Smooth muscle cell (in vitro differentiated cells): ENCODE measurements around the gene SNAP25. TPM values are rescaled to one million over a fixed set of nuclear protein-coding genes. Genes with fewer than 3 reads are reported as not detected.

ENCODE experiments used
- DNase-seq: peaks from one replicate; lab custom pipeline; 2025; ENCODE audit not compliant: unreplicated experiment; lab: John Stamatoyannopoulos, UW
- H2AFZ ChIP-seq: fragments of 200-600 bp; sonication (generic); 2 replicates; pipeline ENCODE4 v1.6.0; 2016; ENCODE audit warnings: antibody characterized with exemption, low read depth, mild to moderate bottlenecking
- H3F3A ChIP-seq: fragments of 200-600 bp; sonication (generic); 2 replicates; pipeline ENCODE4 v1.6.0; 2017; ENCODE audit warnings: antibody characterized with exemption, low read depth
- H3K27ac ChIP-seq: fragments of 200-600 bp; sonication (generic); 2 replicates; pipeline ENCODE4 v1.5.1; 2016; ENCODE audit warnings: low read depth, mild to moderate bottlenecking
- H3K27me3 ChIP-seq: fragments of 200-600 bp; sonication (generic); 2 replicates; pipeline ENCODE4 v1.6.1; 2016; ENCODE audit warnings: low read depth, mild to moderate bottlenecking
- H3K36me3 ChIP-seq: fragments of 200-600 bp; sonication (generic); 2 replicates; pipeline ENCODE4 v1.5.1; 2016; ENCODE audit warnings: low read depth
- H3K4me1 ChIP-seq: fragments of 200-600 bp; sonication (generic); 2 replicates; pipeline ENCODE4 v1.5.1; 2016; ENCODE audit warnings: low read depth
- H3K4me2 ChIP-seq: fragments of 200-600 bp; sonication (generic); 2 replicates; pipeline ENCODE4 v1.6.0; 2016; ENCODE audit warnings: mild to moderate bottlenecking
- H3K4me3 ChIP-seq: fragments of 200-600 bp; sonication (generic); 2 replicates; pipeline ENCODE4 v1.5.1; 2016; ENCODE audit warnings: mild to moderate bottlenecking
- H3K79me2 ChIP-seq: fragments of 200-600 bp; sonication (generic); 2 replicates; pipeline ENCODE4 v1.6.0; 2016; ENCODE audit warnings: low read depth, mild to moderate bottlenecking
- H3K9ac ChIP-seq: fragments of 200-600 bp; sonication (generic); 2 replicates; pipeline ENCODE4 v1.6.0; 2016; ENCODE audit warnings: low read depth
- H3K9me3 ChIP-seq: fragments of 200-600 bp; sonication (generic); replicated peaks from 2 replicates; pipeline ENCODE4 v1.5.1; 2016; ENCODE audit warnings: low read depth
- H4K20me1 ChIP-seq: fragments of 200-600 bp; sonication (generic); 2 replicates; pipeline ENCODE4 v1.6.0; 2016; ENCODE audit warnings: low read depth
- CTCF ChIP-seq: fragments of 200-600 bp; sonication (generic); IDR thresholded peaks from 2 replicates; pipeline ENCODE4 v1.5.1; 2017; ENCODE audit warnings: borderline replicate concordance, mild to moderate bottlenecking, antibody characterized with exemption; ENCODE audit not compliant: insufficient read depth, poor library complexity, severe bottlenecking
- WGBS: methylation state at CpG from one replicate; pipeline ENCODE4 v1.1.7; 2016; ENCODE audit warnings: low lambda C conversion rate; 5-methylcytosine and 5-hydroxymethylcytosine counted together
- polyA plus RNA-seq: library from polyadenylated mRNA; unstranded; fragments of >200 nt; fragmentation: Nextera tagmentation; extraction: Ambion mirVana; gene quantifications from 2 replicates; pipeline ENCODE4 v1.2.1, GENCODE V29; 2016
- total RNA-seq: library from RNA; depleted of rRNA; stranded (reverse); fragments of >200 nt; gene quantifications from 2 replicates; pipeline ENCODE4 v1.2.3, GENCODE V29; 2014

SNAP25 gene
- total and polyA plus RNA-seq, 2 experiments from 2014 or later, result 4.9 to 5.4 TPM

- H3F3A ChIP-seq, result no peaks in the 10 kb centered on the region
- no peak overlapping the region for H3K9ac ChIP-seq
- no peak overlapping the region for H2AFZ ChIP-seq
- TF ChIP-seq CTCF, result peak; percentile 25
- H3K4me3 ChIP-seq, result no peak overlapping the region
- WGBS, result 77% methylated on average over 4 of the region's 4 CpGs
- H3K36me3 ChIP-seq, result no peaks in the 10 kb centered on the region
- H3K27me3 ChIP-seq, result no peaks in the 10 kb centered on the region
- peaks cover 2% of the 10 kb centered on the region for H3K9me3 ChIP-seq
- H3K27ac ChIP-seq, result no peak overlapping the region
- H3K79me2 ChIP-seq, result no peaks in the 10 kb centered on the region
- H3K4me1 ChIP-seq, result no peaks in the 10 kb centered on the region
- H4K20me1 ChIP-seq, result no peaks in the 10 kb centered on the region
- H3K4me2 ChIP-seq, result no peak overlapping the region
- no peak for DNase-seq
These were observed 38.9 kb upstream of the SNAP25 start for GRCh38 chr20:10179574-10180298.

- no peak for DNase-seq
- 55% methylated on average over 2 of the region's 2 CpGs for WGBS
- Histone ChIP-seq H3K36me3 (no peaks in the 10 kb centered on the region), H3K4me1 (no peaks in the 10 kb centered on the region), H3K4me2 (no peak overlapping the region), H3K9ac (no peak overlapping the region), H3K27me3 (no peaks in the 10 kb centered on the region), H2AFZ (no peak overlapping the region), H3K4me3 (no peak overlapping the region), H4K20me1 (no peaks in the 10 kb centered on the region), H3K27ac (peak overlapping the region; percentile 29), H3F3A (no peaks in the 10 kb centered on the region), H3K79me2 (no peaks in the 10 kb centered on the region), H3K9me3 (peaks cover 2% of the 10 kb centered on the region)
- no peak for TF ChIP-seq CTCF
These were observed 37.9 kb upstream of the SNAP25 start for GRCh38 chr20:10180651-10181235.

GRCh38 chr20:10185741-10186558 lies 32.7 kb upstream of the SNAP25 start:
- Histone ChIP-seq H3F3A (no peaks in the 10 kb centered on the region), H4K20me1 (no peaks in the 10 kb centered on the region), H3K27me3 (no peaks in the 10 kb centered on the region), H3K9ac (no peak overlapping the region), H3K36me3 (no peaks in the 10 kb centered on the region), H3K4me2 (no peak overlapping the region), H2AFZ (no peak overlapping the region), H3K4me1 (no peaks in the 10 kb centered on the region), H3K9me3 (peaks cover 2% of the 10 kb centered on the region), H3K79me2 (no peaks in the 10 kb centered on the region), H3K4me3 (no peak overlapping the region), H3K27ac (no peak overlapping the region)
- no peak for TF ChIP-seq CTCF
- 76% methylated on average over 3 of the region's 3 CpGs for WGBS
- no peak for DNase-seq
